Measurements from ENCODE around the gene CHST11.
A peak's percentile ranks its signal among the peaks of the same experiment; 100 is the strongest.

Gene CHST11

GRCh38 chr12:104477510-104478390 lies 21.0 kb downstream of the CHST11 start:
- Histone ChIP-seq H3K4me2 (peak overlapping the region; percentile 88 to 99 (median 95)), H3K27me3 (no peaks in the 10 kb centered on the region), H4K20me1 (peaks cover under 1 to 21% (median 4%) of the 10 kb centered on the region in 11 experiments; a peak in 11 of 22 replicates), H3K9me3 (replicated peaks in 1 of 11) (peaks cover 0 to 15% (median 9%) of the 10 kb centered on the region in 11 experiments; a peak in 10 of 22 replicates), H3K4me1 (peaks cover 90 to 94% (median 91%) of the 10 kb centered on the region in 10 experiments), H3K27ac (peak overlapping the region; percentile 75 to 97 (median 91); a peak in 21 of 22 replicates), H3K9ac (peak overlapping the region; percentile 69 to 86 (median 80); a peak in 21 of 22 replicates), H3K4me3 (peak overlapping the region; percentile 43 to 65 (median 52)), H3K36me3 (peaks cover 0 to 33% (median 21%) of the 10 kb centered on the region in 11 experiments; a peak in 18 of 22 replicates)
- TF ChIP-seq Cebpa-rat (IDR thresholded peaks at IDR 0.05), result no peak

GRCh38 chr12:104478396-104479122 lies 21.8 kb downstream of the CHST11 start:
- H3K27ac ChIP-seq, result peak overlapping the region; percentile 75 to 97 (median 91); a peak in 21 of 22 replicates
- H3K4me2 ChIP-seq, result peak overlapping the region; percentile 88 to 99 (median 95)
- H3K9ac ChIP-seq, result peak overlapping the region; percentile 69 to 86 (median 80); a peak in 21 of 22 replicates
- TF ChIP-seq Cebpa-rat (IDR thresholded peaks at IDR 0.05), result no peak
- H3K4me1 ChIP-seq, result peaks cover 89 to 94% (median 91%) of the 10 kb centered on the region in 10 experiments
- peaks cover 0 to 18% (median 7%) of the 10 kb centered on the region in 11 experiments; a peak in 12 of 22 replicates for H4K20me1 ChIP-seq
- H3K9me3 ChIP-seq (replicated peaks in 1 of 11), result peaks cover 0 to 15% (median 9%) of the 10 kb centered on the region in 11 experiments; a peak in 10 of 22 replicates
- H3K36me3 ChIP-seq, result peaks cover 0 to 41% (median 26%) of the 10 kb centered on the region in 11 experiments; a peak in 18 of 22 replicates
- peak overlapping the region; percentile 43 to 65 (median 52) for H3K4me3 ChIP-seq
- H3K27me3 ChIP-seq, result no peaks in the 10 kb centered on the region

- no peak for TF ChIP-seq Cebpa-rat (IDR thresholded peaks at IDR 0.05)
- peak overlapping the region; percentile 23 to 86 (median 80); a peak in 21 of 22 replicates for H3K9ac ChIP-seq
- no peaks in the 10 kb centered on the region for H3K27me3 ChIP-seq
- H3K27ac ChIP-seq, result peak overlapping the region; percentile 75 to 97 (median 91); a peak in 21 of 22 replicates
- H4K20me1 ChIP-seq, result peaks cover 0 to 21% (median 12%) of the 10 kb centered on the region in 11 experiments; a peak in 14 of 22 replicates
- peaks cover 0 to 45% (median 29%) of the 10 kb centered on the region in 11 experiments; a peak in 18 of 22 replicates for H3K36me3 ChIP-seq
- H3K4me1 ChIP-seq, result peaks cover 89 to 94% (median 91%) of the 10 kb centered on the region in 10 experiments
- H3K4me3 ChIP-seq, result peak overlapping the region; percentile 43 to 65 (median 52); a peak in 14 of 20 replicates
- peak overlapping the region; percentile 88 to 99 (median 95) for H3K4me2 ChIP-seq
- H3K9me3 ChIP-seq (replicated peaks in 1 of 11), result peaks cover 0 to 15% (median 9%) of the 10 kb centered on the region in 11 experiments; a peak in 10 of 22 replicates
Measured at GRCh38 chr12:104479123-104479662, 22.4 kb downstream of the CHST11 start.

GRCh38 chr12:104480012-104480411 lies 23.3 kb downstream of the CHST11 start:
- Histone ChIP-seq H3K27me3 (no peaks in the 10 kb centered on the region), H4K20me1 (peaks cover 0 to 29% (median 19%) of the 10 kb centered on the region in 11 experiments; a peak in 17 of 22 replicates), H3K27ac (peak overlapping the region in 10 of 11 experiments; percentile 84 to 97 (median 92); a peak in 20 of 22 replicates), H3K36me3 (peaks cover 0 to 45% (median 29%) of the 10 kb centered on the region in 11 experiments; a peak in 18 of 22 replicates), H3K9me3 (replicated peaks in 1 of 11) (peaks cover 0 to 15% (median 9%) of the 10 kb centered on the region in 11 experiments; a peak in 10 of 22 replicates), H3K9ac (peak overlapping the region in 4 of 11 experiments; percentile 80 to 85 (median 84); a peak in 4 of 22 replicates), H3K4me1 (peaks cover 89 to 94% (median 91%) of the 10 kb centered on the region in 10 experiments), H3K4me2 (peak overlapping the region; percentile 88 to 99 (median 95)), H3K4me3 (no peak overlapping the region; a peak in 1 of 20 replicates)
- TF ChIP-seq Cebpa-rat (IDR thresholded peaks at IDR 0.05), result no peak

- Histone ChIP-seq H3K27ac (peak overlapping the region in 10 of 11 experiments; percentile 18 to 96 (median 66); a peak in 20 of 22 replicates), H3K4me3 (peak overlapping the region in 3 of 10 experiments; percentile 12 to 34 (median 16); a peak in 3 of 20 replicates), H3K36me3 (peaks cover 0 to 49% (median 29%) of the 10 kb centered on the region in 11 experiments; a peak in 18 of 22 replicates), H4K20me1 (peaks cover 7 to 38% (median 28%) of the 10 kb centered on the region in 11 experiments; a peak in 20 of 22 replicates), H3K9me3 (replicated peaks in 1 of 11) (peaks cover 0 to 15% (median 9%) of the 10 kb centered on the region in 11 experiments; a peak in 10 of 22 replicates), H3K9ac (peak overlapping the region in 5 of 11 experiments; percentile 3 to 50 (median 18); a peak in 4 of 22 replicates), H3K4me2 (peak overlapping the region; percentile 75 to 99 (median 95)), H3K4me1 (peaks cover 95 to 98% (median 96%) of the 10 kb centered on the region in 10 experiments), H3K27me3 (no peaks in the 10 kb centered on the region)
- TF ChIP-seq Cebpa-rat (IDR thresholded peaks at IDR 0.05), result no peak
Measured at GRCh38 chr12:104480826-104481440, 24.2 kb downstream of the CHST11 start.

- H3K4me3 ChIP-seq, result peak overlapping the region in 1 of 10 experiments; percentile 22; a peak in 1 of 20 replicates
- H3K36me3 ChIP-seq, result peaks cover 0 to 56% (median 29%) of the 10 kb centered on the region in 11 experiments; a peak in 18 of 22 replicates
- H3K9me3 ChIP-seq (replicated peaks in 1 of 11), result peaks cover 0 to 15% (median 9%) of the 10 kb centered on the region in 11 experiments; a peak in 10 of 22 replicates
- H3K27ac ChIP-seq, result peak overlapping the region in 9 of 11 experiments; percentile 9 to 96 (median 64); a peak in 17 of 22 replicates
- H4K20me1 ChIP-seq, result peaks cover 17 to 50% (median 40%) of the 10 kb centered on the region in 11 experiments; a peak in 20 of 22 replicates
- H3K4me1 ChIP-seq, result peaks cover 97 to 100% (median 98%) of the 10 kb centered on the region in 10 experiments
- H3K9ac ChIP-seq, result peak overlapping the region in 4 of 11 experiments; percentile 11 to 47 (median 44); a peak in 6 of 22 replicates
- no peak for TF ChIP-seq Cebpa-rat (IDR thresholded peaks at IDR 0.05)
- peak overlapping the region; percentile 75 to 99 (median 95) for H3K4me2 ChIP-seq
- H3K27me3 ChIP-seq, result no peaks in the 10 kb centered on the region
Measured at GRCh38 chr12:104482113-104482512, 25.4 kb downstream of the CHST11 start.

GRCh38 chr12:104482748-104483147 lies 26.0 kb downstream of the CHST11 start:
- H3K4me3 ChIP-seq, result no peak overlapping the region
- TF ChIP-seq Cebpa-rat (IDR thresholded peaks at IDR 0.05), result no peak
- H3K4me2 ChIP-seq, result peak overlapping the region; percentile 75 to 99 (median 95)
- H3K27me3 ChIP-seq, result no peaks in the 10 kb centered on the region
- peaks cover 95 to 100% (median 98%) of the 10 kb centered on the region in 10 experiments for H3K4me1 ChIP-seq
- H3K27ac ChIP-seq, result peak overlapping the region in 9 of 11 experiments; percentile 9 to 96 (median 64); a peak in 17 of 22 replicates
- H4K20me1 ChIP-seq, result peaks cover 21 to 54% (median 45%) of the 10 kb centered on the region in 11 experiments; a peak in 20 of 22 replicates
- peaks cover 0 to 56% (median 29%) of the 10 kb centered on the region in 11 experiments; a peak in 18 of 22 replicates for H3K36me3 ChIP-seq
- H3K9me3 ChIP-seq (replicated peaks in 1 of 11), result peaks cover 0 to 15% (median 9%) of the 10 kb centered on the region in 11 experiments; a peak in 10 of 22 replicates
- peak overlapping the region in 3 of 11 experiments; percentile 11 to 45 (median 43); a peak in 4 of 22 replicates for H3K9ac ChIP-seq
